HepG2 (cell line): ENCODE results near the gene MBOAT7. TPM values are rescaled to one million over a fixed set of nuclear protein-coding genes. Genes with fewer than 3 reads are reported as not detected.

ENCODE experiments used
- ARHGAP35 ChIP-seq: sonication (generic); formaldehyde crosslinking; IDR thresholded peaks from 2 replicates; pipeline ENCODE4 v1.9.0; 2022; ENCODE audit warnings: mild to moderate bottlenecking, inconsistent platforms, moderate library complexity, missing genetic modification reagents, borderline replicate concordance
- BORCS8-MEF2B ChIP-seq: sonication (generic); formaldehyde crosslinking; IDR thresholded peaks from 2 replicates; pipeline ENCODE4 v1.8.0; 2022; ENCODE audit warnings: mild to moderate bottlenecking, missing genetic modification reagents
- EED ChIP-seq: sonication (generic); formaldehyde crosslinking; IDR thresholded peaks from 2 replicates; pipeline ENCODE4 v1.5.0; 2020; ENCODE audit warnings: mild to moderate bottlenecking, missing genetic modification reagents
- HNRNPL ChIP-seq: fragments of 200-400 bp; formaldehyde crosslinking; IDR thresholded peaks from 2 replicates; pipeline ENCODE4 v1.6.1; 2017; ENCODE audit warnings: mild to moderate bottlenecking, low read depth, low read length
- MED13 ChIP-seq: sonication (generic); formaldehyde crosslinking; IDR thresholded peaks from 2 replicates; pipeline ENCODE4 v1.5.0; 2020; ENCODE audit warnings: missing genetic modification reagents
- PHF8 ChIP-seq: sonication (generic); formaldehyde crosslinking; IDR thresholded peaks from 2 replicates; pipeline ENCODE4 v1.5.0; 2020; ENCODE audit warnings: missing genetic modification reagents
- POGZ ChIP-seq: sonication (generic); formaldehyde crosslinking; IDR thresholded peaks from 2 replicates; pipeline ENCODE4 v1.4.0; 2020; ENCODE audit warnings: mild to moderate bottlenecking, missing genetic modification reagents
- RFX1 ChIP-seq: fragments of 450-650 bp; IDR thresholded peaks from 2 replicates; pipeline ENCODE4 v1.6.1; 2017
- TARDBP ChIP-seq: sonication (generic); formaldehyde crosslinking; IDR thresholded peaks from 2 replicates; pipeline ENCODE4 v1.8.0; 2022; ENCODE audit warnings: mild to moderate bottlenecking, missing genetic modification reagents
- ZBTB7B ChIP-seq: sonication (generic); formaldehyde crosslinking; IDR thresholded peaks from 2 replicates; pipeline ENCODE4 v1.4.0; 2020; ENCODE audit warnings: missing genetic modification reagents
- ZNF329 ChIP-seq: sonication (generic); formaldehyde crosslinking; IDR thresholded peaks from 2 replicates; pipeline ENCODE4 v1.9.0; 2021; ENCODE audit warnings: low read depth, mild to moderate bottlenecking, missing genetic modification reagents
- ZNF484 ChIP-seq: sonication (generic); formaldehyde crosslinking; IDR thresholded peaks from 2 replicates; pipeline ENCODE4 v1.5.1; 2020; ENCODE audit warnings: mild to moderate bottlenecking, low read depth, missing genetic modification reagents, borderline replicate concordance
- polyA plus RNA-seq, 8 experiments: library from polyadenylated mRNA; depleted of rRNA in 3 of 8; stranded (reverse) in 7 of 8; unstranded in 1 of 8; fragments of >200 nt; fragmentation: Illumina TruSeq in 4 of 8; extraction: Trizol in 4 of 8; gene quantifications; 2 replicates each; pipeline versions ENCODE4 v1.2.1 to v1.2.3, GENCODE V29; 2011 to 2016; ENCODE audit warnings: low read depth in 4 of 8, missing spikeins in 1 of 8, mixed read lengths in 1 of 8; ENCODE audit not compliant: insufficient read depth in 1 of 8
- total RNA-seq, 5 experiments: library from RNA; depleted of rRNA; stranded (reverse); fragments of >200 nt; fragmentation: Illumina TruSeq; extraction: Trizol; gene quantifications; 2 replicates each; pipeline ENCODE4 v1.2.3, GENCODE V29; 2016; ENCODE audit warnings: low read depth in 1 of 5
- TF ChIP-seq, protein P1 (sequence below): sonication (generic); formaldehyde crosslinking; IDR thresholded peaks from 2 replicates; pipeline ENCODE4 v1.8.1; 2023; ENCODE audit warnings: mild to moderate bottlenecking, moderate library complexity, missing genetic modification reagents
- TF ChIP-seq, protein P2 (sequence below): sonication (generic); formaldehyde crosslinking; IDR thresholded peaks from 2 replicates; pipeline ENCODE4 v1.8.0; 2022; ENCODE audit warnings: mild to moderate bottlenecking, missing genetic modification reagents
- TF ChIP-seq, protein P3 (sequence below): sonication (generic); formaldehyde crosslinking; IDR thresholded peaks from 2 replicates; pipeline ENCODE4 v1.4.0; 2020; ENCODE audit warnings: missing genetic modification reagents
- TF ChIP-seq, protein P4 (sequence below): sonication (generic); formaldehyde crosslinking; IDR thresholded peaks from 2 replicates; pipeline ENCODE4 v1.9.0; 2021; ENCODE audit warnings: missing genetic modification reagents, borderline replicate concordance
- TF ChIP-seq, protein P5 (sequence below): sonication (generic); formaldehyde crosslinking; IDR thresholded peaks from 2 replicates; pipeline ENCODE4 v1.4.0; 2020; ENCODE audit warnings: missing genetic modification reagents

MBOAT7 gene
- total and polyA plus RNA-seq, 2 of the 13 experiments (the other 11 are each of a cell fraction or from before 2014, with no cell fraction given): 22.2 to 25.5 TPM

DNA sequence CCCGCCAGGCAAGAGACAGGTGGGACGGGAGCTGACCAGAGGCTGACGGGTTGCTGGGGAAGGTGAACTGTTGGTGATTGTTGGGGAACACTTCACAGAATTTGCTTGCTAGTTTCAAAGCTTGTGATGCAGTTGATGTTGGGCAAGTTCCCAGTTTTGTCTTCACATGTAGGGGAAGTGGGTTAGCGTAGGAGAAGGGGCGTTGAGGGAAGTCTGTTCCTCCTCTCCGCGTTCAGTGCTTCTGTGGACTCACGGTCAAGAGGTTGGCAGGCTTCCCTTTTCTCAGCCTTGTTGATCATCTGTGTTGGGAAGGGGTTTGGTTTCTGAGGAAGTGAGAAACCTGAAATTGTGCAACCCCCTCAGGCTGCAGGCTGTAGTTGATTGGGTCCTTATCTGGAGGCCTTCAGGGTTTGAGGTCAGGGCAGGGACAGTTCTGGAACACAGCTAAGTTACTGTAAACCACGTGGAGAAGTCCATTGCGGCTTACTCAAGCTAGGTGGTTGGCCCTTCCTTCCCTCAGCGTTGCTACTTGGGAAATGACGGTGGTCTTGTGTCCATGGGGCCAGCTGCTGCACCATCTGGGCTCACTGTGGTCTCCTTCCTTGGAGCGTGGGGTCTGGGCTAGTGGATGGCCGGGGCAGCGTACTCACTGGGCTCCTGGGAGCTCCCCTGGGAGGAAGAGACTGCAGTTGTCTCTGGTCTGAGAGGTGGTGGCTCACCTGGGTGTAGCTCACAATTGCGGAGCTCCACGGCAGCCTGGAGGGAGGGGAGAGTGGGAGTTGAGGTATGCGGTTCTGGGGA, 18.8 kb upstream of the MBOAT7 start (continued):
- TF ChIP-seq EED (CRISPR knock-in tag) (0 out of 2 replicates have a peak, but pooled peaks have one; percentile 22), ZNF329 (CRISPR knock-in tag) (no peak), ARHGAP35 (CRISPR knock-in tag) (no peak), ZNF484 (no peak), HNRNPL (no peak), POGZ (no peak), ZBTB7B (CRISPR knock-in tag) (no peak), MED13 (CRISPR knock-in tag) (no peak), PHF8 (CRISPR knock-in tag) (peak; percentile 19; the same call in 1 of the 2 replicates), BORCS8-MEF2B (CRISPR knock-in tag) (no peak), TARDBP (no peak), RFX1 (no peak)
- TF ChIP-seq, protein P1, sequence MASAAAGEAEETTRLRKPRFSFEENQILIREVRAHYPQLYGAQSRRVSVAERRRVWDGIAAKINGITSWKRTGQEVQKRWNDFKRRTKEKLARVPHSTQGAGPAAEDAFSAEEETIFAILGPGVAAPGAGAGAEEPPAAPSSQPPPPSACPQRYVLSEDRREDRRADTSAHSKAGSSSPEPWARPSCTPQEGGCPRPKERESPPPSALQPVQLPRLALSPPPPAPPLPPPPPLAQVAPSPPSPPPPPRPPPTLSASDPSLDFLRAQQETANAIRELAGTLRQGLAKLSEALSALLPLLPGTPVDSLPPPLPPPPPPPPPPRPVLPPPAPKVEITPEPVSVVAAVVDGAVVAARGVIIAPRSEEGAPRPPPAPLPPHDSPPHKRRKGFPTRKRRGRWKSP (CRISPR knock-in tag): peak; percentile 67; the same call in 1 of the 2 replicates
- TF ChIP-seq, protein P2, sequence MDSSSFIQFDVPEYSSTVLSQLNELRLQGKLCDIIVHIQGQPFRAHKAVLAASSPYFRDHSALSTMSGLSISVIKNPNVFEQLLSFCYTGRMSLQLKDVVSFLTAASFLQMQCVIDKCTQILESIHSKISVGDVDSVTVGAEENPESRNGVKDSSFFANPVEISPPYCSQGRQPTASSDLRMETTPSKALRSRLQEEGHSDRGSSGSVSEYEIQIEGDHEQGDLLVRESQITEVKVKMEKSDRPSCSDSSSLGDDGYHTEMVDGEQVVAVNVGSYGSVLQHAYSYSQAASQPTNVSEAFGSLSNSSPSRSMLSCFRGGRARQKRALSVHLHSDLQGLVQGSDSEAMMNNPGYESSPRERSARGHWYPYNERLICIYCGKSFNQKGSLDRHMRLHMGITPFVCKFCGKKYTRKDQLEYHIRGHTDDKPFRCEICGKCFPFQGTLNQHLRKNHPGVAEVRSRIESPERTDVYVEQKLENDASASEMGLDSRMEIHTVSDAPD (CRISPR knock-in tag): no peak
- TF ChIP-seq, protein P3, sequence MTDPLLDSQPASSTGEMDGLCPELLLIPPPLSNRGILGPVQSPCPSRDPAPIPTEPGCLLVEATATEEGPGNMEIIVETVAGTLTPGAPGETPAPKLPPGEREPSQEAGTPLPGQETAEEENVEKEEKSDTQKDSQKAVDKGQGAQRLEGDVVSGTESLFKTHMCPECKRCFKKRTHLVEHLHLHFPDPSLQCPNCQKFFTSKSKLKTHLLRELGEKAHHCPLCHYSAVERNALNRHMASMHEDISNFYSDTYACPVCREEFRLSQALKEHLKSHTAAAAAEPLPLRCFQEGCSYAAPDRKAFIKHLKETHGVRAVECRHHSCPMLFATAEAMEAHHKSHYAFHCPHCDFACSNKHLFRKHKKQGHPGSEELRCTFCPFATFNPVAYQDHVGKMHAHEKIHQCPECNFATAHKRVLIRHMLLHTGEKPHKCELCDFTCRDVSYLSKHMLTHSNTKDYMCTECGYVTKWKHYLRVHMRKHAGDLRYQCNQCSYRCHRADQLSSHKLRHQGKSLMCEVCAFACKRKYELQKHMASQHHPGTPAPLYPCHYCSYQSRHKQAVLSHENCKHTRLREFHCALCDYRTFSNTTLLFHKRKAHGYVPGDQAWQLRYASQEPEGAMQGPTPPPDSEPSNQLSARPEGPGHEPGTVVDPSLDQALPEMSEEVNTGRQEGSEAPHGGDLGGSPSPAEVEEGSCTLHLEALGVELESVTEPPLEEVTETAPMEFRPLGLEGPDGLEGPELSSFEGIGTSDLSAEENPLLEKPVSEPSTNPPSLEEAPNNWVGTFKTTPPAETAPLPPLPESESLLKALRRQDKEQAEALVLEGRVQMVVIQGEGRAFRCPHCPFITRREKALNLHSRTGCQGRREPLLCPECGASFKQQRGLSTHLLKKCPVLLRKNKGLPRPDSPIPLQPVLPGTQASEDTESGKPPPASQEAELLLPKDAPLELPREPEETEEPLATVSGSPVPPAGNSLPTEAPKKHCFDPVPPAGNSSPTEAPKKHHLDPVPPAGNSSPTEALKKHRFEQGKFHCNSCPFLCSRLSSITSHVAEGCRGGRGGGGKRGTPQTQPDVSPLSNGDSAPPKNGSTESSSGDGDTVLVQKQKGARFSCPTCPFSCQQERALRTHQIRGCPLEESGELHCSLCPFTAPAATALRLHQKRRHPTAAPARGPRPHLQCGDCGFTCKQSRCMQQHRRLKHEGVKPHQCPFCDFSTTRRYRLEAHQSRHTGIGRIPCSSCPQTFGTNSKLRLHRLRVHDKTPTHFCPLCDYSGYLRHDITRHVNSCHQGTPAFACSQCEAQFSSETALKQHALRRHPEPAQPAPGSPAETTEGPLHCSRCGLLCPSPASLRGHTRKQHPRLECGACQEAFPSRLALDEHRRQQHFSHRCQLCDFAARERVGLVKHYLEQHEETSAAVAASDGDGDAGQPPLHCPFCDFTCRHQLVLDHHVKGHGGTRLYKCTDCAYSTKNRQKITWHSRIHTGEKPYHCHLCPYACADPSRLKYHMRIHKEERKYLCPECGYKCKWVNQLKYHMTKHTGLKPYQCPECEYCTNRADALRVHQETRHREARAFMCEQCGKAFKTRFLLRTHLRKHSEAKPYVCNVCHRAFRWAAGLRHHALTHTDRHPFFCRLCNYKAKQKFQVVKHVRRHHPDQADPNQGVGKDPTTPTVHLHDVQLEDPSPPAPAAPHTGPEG (CRISPR knock-in tag): no peak
- TF ChIP-seq, protein P4, sequence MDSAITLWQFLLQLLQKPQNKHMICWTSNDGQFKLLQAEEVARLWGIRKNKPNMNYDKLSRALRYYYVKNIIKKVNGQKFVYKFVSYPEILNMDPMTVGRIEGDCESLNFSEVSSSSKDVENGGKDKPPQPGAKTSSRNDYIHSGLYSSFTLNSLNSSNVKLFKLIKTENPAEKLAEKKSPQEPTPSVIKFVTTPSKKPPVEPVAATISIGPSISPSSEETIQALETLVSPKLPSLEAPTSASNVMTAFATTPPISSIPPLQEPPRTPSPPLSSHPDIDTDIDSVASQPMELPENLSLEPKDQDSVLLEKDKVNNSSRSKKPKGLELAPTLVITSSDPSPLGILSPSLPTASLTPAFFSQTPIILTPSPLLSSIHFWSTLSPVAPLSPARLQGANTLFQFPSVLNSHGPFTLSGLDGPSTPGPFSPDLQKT (CRISPR knock-in tag): no peak
- TF ChIP-seq, protein P5, sequence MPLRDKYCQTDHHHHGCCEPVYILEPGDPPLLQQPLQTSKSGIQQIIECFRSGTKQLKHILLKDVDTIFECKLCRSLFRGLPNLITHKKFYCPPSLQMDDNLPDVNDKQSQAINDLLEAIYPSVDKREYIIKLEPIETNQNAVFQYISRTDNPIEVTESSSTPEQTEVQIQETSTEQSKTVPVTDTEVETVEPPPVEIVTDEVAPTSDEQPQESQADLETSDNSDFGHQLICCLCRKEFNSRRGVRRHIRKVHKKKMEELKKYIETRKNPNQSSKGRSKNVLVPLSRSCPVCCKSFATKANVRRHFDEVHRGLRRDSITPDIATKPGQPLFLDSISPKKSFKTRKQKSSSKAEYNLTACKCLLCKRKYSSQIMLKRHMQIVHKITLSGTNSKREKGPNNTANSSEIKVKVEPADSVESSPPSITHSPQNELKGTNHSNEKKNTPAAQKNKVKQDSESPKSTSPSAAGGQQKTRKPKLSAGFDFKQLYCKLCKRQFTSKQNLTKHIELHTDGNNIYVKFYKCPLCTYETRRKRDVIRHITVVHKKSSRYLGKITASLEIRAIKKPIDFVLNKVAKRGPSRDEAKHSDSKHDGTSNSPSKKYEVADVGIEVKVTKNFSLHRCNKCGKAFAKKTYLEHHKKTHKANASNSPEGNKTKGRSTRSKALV (CRISPR knock-in tag): no peak
